ENCODE data around the gene NUP153. TPM values are rescaled to one million over a fixed set of nuclear protein-coding genes. Genes with fewer than 3 reads are reported as not detected.

The NUP153 gene
- polyA plus RNA-seq, 1 donor from 2014 or later, result 20.6 TPM

GRCh38 chr6:17653198-17653882, 53.4 kb downstream of the NUP153 start:
- Histone ChIP-seq H3K79me2 (replicated peaks; ENCODE audit: insufficient read depth, low read length) (no peaks in the 10 kb centered on the region), H3F3A (ENCODE audit: insufficient read depth, low read length, poor library complexity, severe bottlenecking) (no peaks in the 10 kb centered on the region), H3K36me3 (ENCODE audit: insufficient read depth, low read length) (no peaks in the 10 kb centered on the region), H3K27ac (ENCODE audit: low read length) (no peak overlapping the region), H3K4me3 (ENCODE audit: low read length) (no peak overlapping the region), H4K20me1 (ENCODE audit: insufficient read depth) (no peaks in the 10 kb centered on the region), H3K9me3 (ENCODE audit: low read length) (no peaks in the 10 kb centered on the region), H3K9me2 (ENCODE audit: insufficient read depth, low read length) (no peaks in the 10 kb centered on the region), H3K4me2 (ENCODE audit: low read length) (no peak overlapping the region), H3K27me3 (ENCODE audit: insufficient read depth, low read depth, low read length) (no peaks in the 10 kb centered on the region), H2AFZ (ENCODE audit: low read depth, low read length) (no peak overlapping the region), H3K9ac (ENCODE audit: low read length) (no peak overlapping the region)
- TF ChIP-seq EP300 (conservative IDR thresholded peaks at IDR 0.05; ENCODE audit: poor library complexity, severe bottlenecking) (no peak), RAD21 (conservative IDR thresholded peaks at IDR 0.05) (no peak), MXI1 (conservative IDR thresholded peaks at IDR 0.05; ENCODE audit: poor library complexity, severe bottlenecking) (no peak), EZH2 (IDR thresholded peaks at IDR 0.05; ENCODE audit: borderline replicate concordance, insufficient read depth, low read length, poor library complexity, severe bottlenecking) (no peak), SMC3 (conservative IDR thresholded peaks at IDR 0.05; ENCODE audit: poor library complexity) (no peak), POLR2AphosphoS5 (IDR thresholded peaks at IDR 0.05) (no peak), TAF1 (IDR thresholded peaks at IDR 0.05; ENCODE audit: low read depth) (no peak), CTCF (IDR thresholded peaks at IDR 0.05; ENCODE audit: poor library complexity, severe bottlenecking) (no peak), REST (IDR thresholded peaks at IDR 0.05; ENCODE audit: borderline replicate concordance) (no peak)

- H4K20me1 ChIP-seq (ENCODE audit: insufficient read depth), result no peaks in the 10 kb centered on the region
- no peak overlapping the region for H3K4me3 ChIP-seq (ENCODE audit: low read length)
- no peaks in the 10 kb centered on the region for H3K9me3 ChIP-seq (ENCODE audit: low read length)
- TF ChIP-seq TAF1 (IDR thresholded peaks at IDR 0.05; ENCODE audit: low read depth) (no peak), RAD21 (conservative IDR thresholded peaks at IDR 0.05) (no peak), EZH2 (IDR thresholded peaks at IDR 0.05; ENCODE audit: borderline replicate concordance, insufficient read depth, low read length, poor library complexity, severe bottlenecking) (no peak), POLR2AphosphoS5 (IDR thresholded peaks at IDR 0.05) (no peak), EP300 (conservative IDR thresholded peaks at IDR 0.05; ENCODE audit: poor library complexity, severe bottlenecking) (no peak), CTCF (IDR thresholded peaks at IDR 0.05; ENCODE audit: poor library complexity, severe bottlenecking) (no peak), REST (IDR thresholded peaks at IDR 0.05; ENCODE audit: borderline replicate concordance) (no peak), SMC3 (conservative IDR thresholded peaks at IDR 0.05; ENCODE audit: poor library complexity) (no peak), MXI1 (conservative IDR thresholded peaks at IDR 0.05; ENCODE audit: poor library complexity, severe bottlenecking) (no peak)
- H3K79me2 ChIP-seq (replicated peaks; ENCODE audit: insufficient read depth, low read length), result no peaks in the 10 kb centered on the region
- no peak overlapping the region for H3K9ac ChIP-seq (ENCODE audit: low read length)
- H3K27ac ChIP-seq (ENCODE audit: low read length), result no peak overlapping the region
- no peaks in the 10 kb centered on the region for H3K9me2 ChIP-seq (ENCODE audit: insufficient read depth, low read length)
- no peak overlapping the region for H3K4me2 ChIP-seq (ENCODE audit: low read length)
- H3F3A ChIP-seq (ENCODE audit: insufficient read depth, low read length, poor library complexity, severe bottlenecking), result no peaks in the 10 kb centered on the region
- no peaks in the 10 kb centered on the region for H3K36me3 ChIP-seq (ENCODE audit: insufficient read depth, low read length)
- H3K27me3 ChIP-seq (ENCODE audit: insufficient read depth, low read depth, low read length), result no peaks in the 10 kb centered on the region
- H2AFZ ChIP-seq (ENCODE audit: low read depth, low read length), result no peak overlapping the region
Measured at GRCh38 chr6:17650656-17651309, 55.9 kb downstream of the NUP153 start.

All from neural cell (in vitro differentiated cells).